Stimulated activated CD8-positive, alpha-beta memory T cell treated with anti-CD3 and anti-CD28 coated beads, Interleukin-15, amount 100 ng/mL, for 48 hours (primary cell): ENCODE data around the gene BTG2.

Source experiments
- DNase-seq, 2 donors: peaks; one replicate each; pipeline ENCODE4 v3.0.0-alpha.2; 2020; ENCODE audit warnings: low read depth in 2 of 2

BTG2 gene

GRCh38 chr1:203316626-203317093 is 11.3 kb downstream of the BTG2 start:
- no peak for DNase-seq

- no peak for DNase-seq
These were observed 12.3 kb downstream of the BTG2 start for GRCh38 chr1:203317429-203318228.

- DNase-seq: no peak
These were observed 12.9 kb downstream of the BTG2 start for GRCh38 chr1:203318229-203318517.

GRCh38 chr1:203320591-203321272 is 15.4 kb downstream of the BTG2 start:
- DNase-seq: no peak

GRCh38 chr1:203321273-203322052 is 16.1 kb downstream of the BTG2 start:
- no peak for DNase-seq

GRCh38 chr1:203322500-203323179 is 17.3 kb downstream of the BTG2 start:
- no peak for DNase-seq

GRCh38 chr1:203323587-203323986 is 18.3 kb downstream of the BTG2 start:
- no peak for DNase-seq

- DNase-seq: no peak
These were observed 19.0 kb downstream of the BTG2 start for GRCh38 chr1:203324105-203325025.

GRCh38 chr1:203325026-203325417 is 19.7 kb downstream of the BTG2 start:
- no peak for DNase-seq

- DNase-seq: no peak
These were observed 20.2 kb downstream of the BTG2 start for GRCh38 chr1:203325418-203326091.

GRCh38 chr1:203326830-203327683 is 21.7 kb downstream of the BTG2 start:
- DNase-seq: peak; percentile 91 to 92

- no peak for DNase-seq
These were observed 22.6 kb downstream of the BTG2 start for GRCh38 chr1:203327684-203328457.

- no peak for DNase-seq
These were observed 23.4 kb downstream of the BTG2 start for GRCh38 chr1:203328714-203329122.

GRCh38 chr1:203331224-203331623 is 25.9 kb downstream of the BTG2 start:
- DNase-seq: no peak

GRCh38 chr1:203335503-203335902 is 30.2 kb downstream of the BTG2 start:
- no peak for DNase-seq

GRCh38 chr1:203336097-203336496 is 30.8 kb downstream of the BTG2 start:
- DNase-seq: no peak

- DNase-seq: peak in 1 of 2 donors; percentile 21
These were observed 33.2 kb downstream of the BTG2 start for GRCh38 chr1:203338335-203339036.
